HAP-1 (cell line): ENCODE results near the gene PALM.

Experiments
- DNase-seq, 2 experiments: peaks; one replicate each; pipeline ENCODE4 v3.0.0-alpha.2; 2016 to 2020; ENCODE audit warnings: low spot score in 2 of 2
- H3K27me3 ChIP-seq: fragments of 250-450 bp; sonication (Bioruptor Pico); 2 replicates; pipeline ENCODE4 v1.5.1; 2020; ENCODE audit warnings: low read depth, mild to moderate bottlenecking, moderate library complexity
- H3K36me3 ChIP-seq: fragments of 250-450 bp; sonication (Bioruptor Pico); replicated peaks from 2 replicates; pipeline ENCODE4 v1.5.1; 2020; ENCODE audit warnings: mild to moderate bottlenecking
- H3K4me1 ChIP-seq: fragments of 250-450 bp; sonication (Bioruptor Pico); 2 replicates; pipeline ENCODE4 v1.5.1; 2020; ENCODE audit warnings: mild to moderate bottlenecking
- H3K4me3 ChIP-seq: fragments of 250-450 bp; sonication (Bioruptor Pico); 2 replicates; pipeline ENCODE4 v1.5.1; 2020; ENCODE audit warnings: mild to moderate bottlenecking, moderate library complexity
- H3K9me3 ChIP-seq: fragments of 250-450 bp; sonication (Bioruptor Pico); 2 replicates; pipeline ENCODE4 v1.5.1; 2020; ENCODE audit warnings: mild to moderate bottlenecking, moderate library complexity
- in situ Hi-C: fragments of 300-500 bp; cut with MboI; formaldehyde crosslinking; loops from 3 replicates; pipeline ENCODE4 v1.14.3; 2020; ENCODE audit warnings: low sequenced_read_pairs, inconsistent platforms, mixed read lengths

The PALM gene

GRCh38 chr19:788686-788982 lies 79.9 kb downstream of the PALM start:
- Histone ChIP-seq H3K4me1 (no peaks in the 10 kb centered on the region; the same call in 1 of the 2 replicates), H3K27me3 (no peaks in the 10 kb centered on the region)
- in situ Hi-C loops = no loop called here

GRCh38 chr19:788983-789700 lies 80.4 kb downstream of the PALM start:
- no peaks in the 10 kb centered on the region for H3K27me3 ChIP-seq
- H3K4me1 ChIP-seq = no peaks in the 10 kb centered on the region; the same call in 1 of the 2 replicates
- H3K36me3 ChIP-seq = 0 out of 2 replicates have a peak, but pooled peaks cover 3% of the 10 kb centered on the region
- DNase-seq = no peak
- H3K9me3 ChIP-seq = no peaks in the 10 kb centered on the region; the same call in 1 of the 2 replicates
- in situ Hi-C loops = no loop called here
- no peak overlapping the region for H3K4me3 ChIP-seq

More at GRCh38 chr19:788686-788982, 79.9 kb downstream of the PALM start:
- DNase-seq = no peak
- Histone ChIP-seq H3K36me3 (0 out of 2 replicates have a peak, but pooled peaks cover 3% of the 10 kb centered on the region), H3K4me3 (no peak overlapping the region), H3K9me3 (no peaks in the 10 kb centered on the region; the same call in 1 of the 2 replicates)

- Histone ChIP-seq H3K4me1 (no peaks in the 10 kb centered on the region; the same call in 1 of the 2 replicates), H3K9me3 (peaks cover 2% of the 10 kb centered on the region; the same call in 1 of the 2 replicates), H3K36me3 (0 out of 2 replicates have a peak, but pooled peaks cover 3% of the 10 kb centered on the region), H3K4me3 (no peak overlapping the region), H3K27me3 (no peaks in the 10 kb centered on the region)
- in situ Hi-C loops = no loop called here
- no peak for DNase-seq
These were observed 80.9 kb downstream of the PALM start for GRCh38 chr19:789701-790060.

- no peaks in the 10 kb centered on the region; the same call in 1 of the 2 replicates for H3K4me1 ChIP-seq
- H3K9me3 ChIP-seq = peaks cover 2% of the 10 kb centered on the region; the same call in 1 of the 2 replicates
- in situ Hi-C loops = no loop called here
- DNase-seq = no peak
- no peaks in the 10 kb centered on the region for H3K36me3 ChIP-seq
- H3K27me3 ChIP-seq = no peaks in the 10 kb centered on the region
- no peak overlapping the region for H3K4me3 ChIP-seq
These were observed 82.4 kb downstream of the PALM start for GRCh38 chr19:791007-791566.

GRCh38 chr19:791567-792305 lies 83.0 kb downstream of the PALM start:
- in situ Hi-C loops = no loop called here
- no peak for DNase-seq
- H3K4me1 ChIP-seq = no peaks in the 10 kb centered on the region; the same call in 1 of the 2 replicates
- H3K27me3 ChIP-seq = no peaks in the 10 kb centered on the region
- no peaks in the 10 kb centered on the region for H3K36me3 ChIP-seq
- H3K4me3 ChIP-seq = no peak overlapping the region
- H3K9me3 ChIP-seq = peaks cover 2% of the 10 kb centered on the region; the same call in 1 of the 2 replicates

GRCh38 chr19:792306-792885 lies 83.7 kb downstream of the PALM start:
- no peak for DNase-seq
- in situ Hi-C loops = no loop called here
- Histone ChIP-seq H3K4me1 (no peaks in the 10 kb centered on the region; the same call in 1 of the 2 replicates), H3K9me3 (peaks cover 2% of the 10 kb centered on the region; the same call in 1 of the 2 replicates), H3K4me3 (peak overlapping the region; percentile 4; the same call in 1 of the 2 replicates), H3K36me3 (no peaks in the 10 kb centered on the region), H3K27me3 (no peaks in the 10 kb centered on the region)

GRCh38 chr19:793806-794205 lies 85.1 kb downstream of the PALM start:
- Histone ChIP-seq H3K4me1 (no peaks in the 10 kb centered on the region; the same call in 1 of the 2 replicates), H3K9me3 (peaks cover 2% of the 10 kb centered on the region; the same call in 1 of the 2 replicates), H3K36me3 (peaks cover 10% of the 10 kb centered on the region), H3K27me3 (no peaks in the 10 kb centered on the region), H3K4me3 (no peak overlapping the region)
- in situ Hi-C loops = no loop called here
- no peak for DNase-seq

- Histone ChIP-seq H3K4me3 (no peak overlapping the region), H3K27me3 (no peaks in the 10 kb centered on the region), H3K36me3 (peaks cover 23% of the 10 kb centered on the region), H3K4me1 (peaks cover 9% of the 10 kb centered on the region), H3K9me3 (peaks cover 2% of the 10 kb centered on the region; the same call in 1 of the 2 replicates)
- in situ Hi-C loops = no loop called here
- DNase-seq = no peak
These were observed 86.4 kb downstream of the PALM start for GRCh38 chr19:795073-795611.

GRCh38 chr19:795691-796581 lies 87.2 kb downstream of the PALM start:
- no peaks in the 10 kb centered on the region for H3K27me3 ChIP-seq
- in situ Hi-C loops = no loop called here
- H3K36me3 ChIP-seq = peaks cover 31% of the 10 kb centered on the region
- peaks cover 15% of the 10 kb centered on the region for H3K4me1 ChIP-seq
- 0 out of 2 replicates have a peak, but pooled peaks cover 2% of the 10 kb centered on the region for H3K9me3 ChIP-seq
- DNase-seq = no peak
- peak overlapping the region; percentile 77 for H3K4me3 ChIP-seq

- Histone ChIP-seq H3K27me3 (no peaks in the 10 kb centered on the region), H3K9me3 (0 out of 2 replicates have a peak, but pooled peaks cover 2% of the 10 kb centered on the region), H3K4me1 (peaks cover 25% of the 10 kb centered on the region), H3K36me3 (peaks cover 41% of the 10 kb centered on the region), H3K4me3 (peak within 1 kb of the TSS; percentile 91)
- in situ Hi-C loops = no loop called here
- DNase-seq = peak; percentile 100
These were observed 88.2 kb downstream of the PALM start, which contains the start of gene PTBP1 for GRCh38 chr19:796692-797527. PTBP1 (plus strand) TSS chr19:797452; CDS start chr19:797498, 46 bp downstream.
